ENCODE data around the gene OR2T33. TPM values are rescaled to one million over a fixed set of nuclear protein-coding genes. Genes with fewer than 3 reads are reported as not detected.
"Not testable (repeated sequence)": the region's sequence is repeated elsewhere in the genome, so short reads cannot be mapped to it uniquely, and the experiment has no call there.

The OR2T33 gene, protein sequence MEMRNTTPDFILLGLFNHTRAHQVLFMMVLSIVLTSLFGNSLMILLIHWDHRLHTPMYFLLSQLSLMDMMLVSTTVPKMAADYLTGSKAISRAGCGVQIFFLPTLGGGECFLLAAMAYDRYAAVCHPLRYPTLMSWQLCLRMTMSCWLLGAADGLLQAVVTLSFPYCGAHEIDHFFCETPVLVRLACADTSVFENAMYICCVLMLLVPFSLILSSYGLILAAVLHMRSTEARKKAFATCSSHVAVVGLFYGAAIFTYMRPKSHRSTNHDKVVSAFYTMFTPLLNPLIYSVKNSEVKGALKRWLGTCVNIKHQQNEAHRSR
- 1 to 10 TPM in 1 of 8 experiments, under 1 TPM in 5, not detected in 2; 0.14 to 1.0 (median 0.28) TPM for total RNA-seq

DNA sequence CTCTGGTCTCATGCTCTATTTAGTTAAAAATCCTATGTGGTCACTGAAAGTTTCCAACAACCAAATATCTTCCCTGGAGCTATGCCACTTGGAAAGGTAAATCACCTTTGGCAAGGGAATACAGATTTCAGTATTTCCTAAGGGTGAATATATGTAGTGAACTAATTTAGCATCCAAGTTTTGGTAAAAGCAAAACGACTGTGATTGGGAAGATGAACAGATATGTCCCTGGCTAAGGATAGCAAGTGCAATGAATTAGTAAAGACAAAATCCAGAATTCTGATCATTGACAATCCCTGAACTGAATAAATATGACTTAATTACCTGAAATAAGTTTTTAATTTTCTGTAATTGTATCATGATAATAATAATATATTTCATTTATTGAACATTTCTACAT lies at the start of gene OR2T33:
Gene OR2T33 (minus strand): TSS at position 101 of the 400 bp plus-strand sequence. CDS start 4,162 bp downstream, outside the sequence.
- whole genome bisulfite sequencing, 10 experiments = 0 to 30% (median 18%) methylated on average over 1 of the region's 1 CpG; no CpG with 5 or more reads in 2 of the 10 experiments
- H3K27ac ChIP-seq = no peak within 1 kb of the TSS
- ATAC-seq (replicated peaks in 6 of 8) = no peak
- in situ Hi-C loops (cut with MboI; ENCODE audit: low pct_unique_long_range_greater_than_20kb in 2 of 9, low sequenced_read_pairs in 9 of 9, unreplicated experiment in 9 of 9) = no loop called here
- no peak within 1 kb of the TSS for H3K4me3 ChIP-seq
- H3K4me1 ChIP-seq (replicated peaks in 1 of 2) = no peaks in the 10 kb centered on the region

DNA sequence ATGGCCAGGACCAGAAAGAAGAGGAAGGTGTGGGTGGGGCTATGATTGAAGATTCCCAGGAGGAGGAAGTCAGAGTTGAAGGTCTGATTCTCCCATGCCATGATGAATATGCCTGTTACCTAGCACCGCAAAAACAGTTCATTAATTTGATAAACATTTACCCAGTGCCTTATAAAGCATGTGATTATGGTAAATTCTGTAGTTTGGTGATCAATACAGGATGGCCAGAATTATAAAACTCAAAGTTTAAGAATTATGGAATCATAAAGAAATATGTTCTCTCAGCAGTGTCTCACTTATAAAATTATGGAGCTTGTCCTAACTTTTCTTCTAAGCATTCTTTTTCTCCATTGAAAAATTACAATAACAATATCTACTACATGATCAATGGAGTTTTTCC lies 46.7 kb upstream of the OR2T33 start, which contains the start of gene OR2M7:
Gene OR2M7 (minus strand): TSS at position 101 of the 400 bp plus-strand sequence. CDS start 0 bp downstream, at position 101.
- WGBS, 10 experiments = 0 to 89% (median 52%) methylated on average over 1 of the region's 1 CpG; no CpG with 5 or more reads in 4 of the 10 experiments
- in situ Hi-C loops (cut with MboI; ENCODE audit: low pct_unique_long_range_greater_than_20kb in 2 of 9, low sequenced_read_pairs in 9 of 9, unreplicated experiment in 9 of 9) = no loop called here
- H3K4me3 ChIP-seq = no peak within 1 kb of the TSS
- no peak within 1 kb of the TSS for H3K27ac ChIP-seq
- H3K4me1 ChIP-seq (replicated peaks in 1 of 2) = no peaks in the 10 kb centered on the region
- no peak for ATAC-seq (replicated peaks in 6 of 8)

DNA sequence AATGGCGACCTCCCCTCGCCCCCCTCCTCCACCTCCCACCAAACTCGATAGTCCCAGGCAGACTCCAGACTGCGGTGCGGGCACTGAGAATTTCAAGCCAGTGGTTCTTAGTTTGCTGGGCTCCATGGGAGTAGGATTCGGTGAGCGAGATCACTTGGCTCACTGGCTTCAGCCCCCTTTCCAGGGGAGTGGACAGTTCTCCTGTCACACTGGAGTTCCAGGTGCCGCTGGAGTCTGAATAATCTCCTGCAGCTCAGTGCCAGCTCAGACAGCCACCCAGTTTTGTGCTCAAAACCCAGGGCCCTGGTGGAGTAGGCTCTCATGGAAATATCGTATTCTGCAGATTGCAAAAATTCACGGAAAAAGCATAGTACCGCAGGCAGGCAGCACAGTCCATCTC lies 39.0 kb upstream of the OR2T33 start:
- Histone ChIP-seq H3K4me1 (replicated peaks in 1 of 2) (no peaks in the 10 kb centered on the region), H3K4me3 (no peak overlapping the region), H3K27ac (no peak overlapping the region)
- in situ Hi-C loops (cut with MboI; ENCODE audit: low pct_unique_long_range_greater_than_20kb in 2 of 9, low sequenced_read_pairs in 9 of 9, unreplicated experiment in 9 of 9) = no loop called here
- ATAC-seq (replicated peaks in 6 of 8) = no peak
- 0 to 76% (median 66%) methylated on average over 1 to 9 of the region's 11 CpGs; no CpG with 5 or more reads in 4 of the 10 experiments for WGBS, 10 experiments

DNA sequence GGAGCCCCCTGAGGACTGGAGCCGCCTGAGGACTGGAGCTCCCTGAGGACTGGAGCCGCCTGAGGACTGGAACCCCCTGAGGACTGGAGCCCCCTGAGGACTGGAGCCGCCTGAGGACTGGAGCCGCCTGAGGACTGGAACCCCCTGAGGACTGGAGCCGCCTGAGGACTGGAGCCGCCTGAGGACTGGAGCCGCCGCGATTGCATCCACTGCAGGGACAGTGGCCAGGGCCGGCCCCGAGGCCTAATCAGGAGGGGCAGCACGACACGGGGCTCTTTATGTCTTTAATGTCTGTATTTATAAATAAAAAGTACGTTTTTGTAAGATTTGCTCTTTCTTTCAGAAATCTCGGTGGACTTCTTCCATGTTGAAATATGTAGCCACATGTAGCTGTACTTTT lies 29.0 kb upstream of the OR2T33 start:
- H3K4me3 ChIP-seq; in situ Hi-C loops (cut with MboI; ENCODE audit: low pct_unique_long_range_greater_than_20kb in 2 of 9, low sequenced_read_pairs in 9 of 9, unreplicated experiment in 9 of 9); H3K4me1 ChIP-seq (replicated peaks in 1 of 2); H3K27ac ChIP-seq; ATAC-seq (replicated peaks in 6 of 8): not testable (repeated sequence)
- WGBS, 10 experiments = 22 to 72% (median 54%) methylated on average over 2 to 9 of the region's 15 CpGs

DNA sequence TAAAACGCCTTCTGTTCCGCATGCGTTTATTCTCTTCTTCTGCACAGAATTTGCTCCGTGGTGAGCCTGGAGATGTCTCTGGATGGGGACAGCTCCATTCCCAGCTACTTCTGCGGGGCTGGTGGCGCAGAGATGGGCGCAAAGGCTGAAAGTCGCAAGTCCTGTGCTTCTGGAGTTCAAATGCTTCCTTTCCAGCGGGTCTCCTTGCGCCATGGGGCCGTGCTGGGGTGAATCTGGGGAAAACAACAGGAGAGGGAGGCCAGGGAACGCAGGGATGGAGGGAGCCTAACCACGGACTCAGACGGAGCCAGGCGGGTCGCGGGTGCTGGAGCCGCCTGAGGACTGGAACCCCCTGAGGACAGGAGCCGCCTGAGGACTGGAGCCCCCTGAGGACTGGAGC lies 28.3 kb upstream of the OR2T33 start:
- no peak overlapping the region for H3K27ac ChIP-seq
- in situ Hi-C loops (cut with MboI; ENCODE audit: low pct_unique_long_range_greater_than_20kb in 2 of 9, low sequenced_read_pairs in 9 of 9, unreplicated experiment in 9 of 9) = no loop called here
- 0 to 77% (median 66%) methylated on average over 1 to 14 of the region's 19 CpGs; no CpG with 5 or more reads in 3 of the 10 experiments for WGBS, 10 experiments
- no peaks in the 10 kb centered on the region for H3K4me1 ChIP-seq (replicated peaks in 1 of 2)
- no peak overlapping the region for H3K4me3 ChIP-seq
- no peak for ATAC-seq (replicated peaks in 6 of 8)

DNA sequence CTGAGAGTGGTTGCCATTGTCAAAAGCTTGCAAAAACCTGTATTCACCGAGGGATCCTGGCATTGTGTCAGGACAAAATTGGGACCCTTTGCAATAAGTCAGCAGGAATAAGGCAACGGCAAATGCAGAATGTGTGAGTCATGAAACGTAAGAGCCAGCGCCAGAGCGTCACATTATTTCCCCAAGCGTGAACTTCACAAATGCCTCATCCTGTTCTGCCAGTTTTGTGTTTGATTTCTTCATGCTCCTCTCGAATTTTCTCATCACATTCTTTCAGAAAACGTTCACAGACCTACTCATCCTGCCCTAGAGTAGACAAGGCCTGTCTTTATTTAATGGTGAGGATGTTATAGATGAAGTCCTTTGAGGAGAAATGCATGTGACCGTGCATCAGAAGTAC lies 27.9 kb upstream of the OR2T33 start:
- in situ Hi-C loops (cut with MboI; ENCODE audit: low pct_unique_long_range_greater_than_20kb in 2 of 9, low sequenced_read_pairs in 9 of 9, unreplicated experiment in 9 of 9); H3K4me1 ChIP-seq (replicated peaks in 1 of 2); H3K4me3 ChIP-seq; H3K27ac ChIP-seq; ATAC-seq (replicated peaks in 6 of 8): not testable (repeated sequence)
- WGBS, 10 experiments = 7 to 100% (median 88%) methylated on average over 1 to 3 of the region's 9 CpGs; no CpG with 5 or more reads in 5 of the 10 experiments

DNA sequence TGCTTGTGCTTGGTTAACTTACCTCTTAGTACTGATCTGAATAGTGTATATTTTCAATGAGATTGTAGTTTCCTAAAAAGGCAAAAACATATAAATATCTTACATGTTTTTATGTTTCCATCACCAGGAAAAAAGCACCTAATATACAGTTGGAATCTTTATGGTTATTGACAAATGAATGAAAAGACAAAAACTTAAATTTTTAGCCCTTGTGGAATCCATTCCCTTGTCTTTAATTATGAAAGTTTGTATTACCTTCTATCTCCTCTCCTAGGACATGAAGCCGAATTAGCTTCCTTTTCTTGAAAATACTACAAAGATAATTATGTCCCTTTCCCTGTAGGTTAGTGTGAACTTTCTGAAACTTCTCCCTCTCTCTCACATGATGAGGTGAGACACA lies 25.5 kb upstream of the OR2T33 start, which contains the start of gene OR2T12:
Gene OR2T12 (minus strand): TSS at position 101 of the 400 bp plus-strand sequence. CDS start 7,846 bp downstream, outside the sequence.
- in situ Hi-C loops (cut with MboI; ENCODE audit: low pct_unique_long_range_greater_than_20kb in 2 of 9, low sequenced_read_pairs in 9 of 9, unreplicated experiment in 9 of 9) = no loop called here
- no peak for ATAC-seq (replicated peaks in 6 of 8)

DNA sequence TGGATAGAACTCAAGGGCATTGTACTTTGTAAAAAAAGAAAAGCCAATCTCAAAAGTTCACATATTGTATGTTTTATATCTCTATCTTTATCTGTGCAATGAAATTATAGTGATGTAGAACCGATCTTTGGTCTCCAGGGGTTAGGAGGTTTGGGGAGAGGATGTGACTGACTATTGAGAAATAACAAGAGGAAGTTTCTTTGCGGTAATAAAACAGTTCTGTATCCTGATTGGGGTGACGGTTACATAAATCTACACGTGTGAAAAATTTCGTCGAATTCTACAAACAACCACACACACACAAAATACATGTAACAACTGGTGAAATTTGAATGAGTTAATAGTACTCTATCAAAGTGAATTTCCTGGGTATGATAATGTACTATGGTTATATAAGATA lies 10.6 kb upstream of the OR2T33 start:
- no peaks in the 10 kb centered on the region for H3K4me1 ChIP-seq (replicated peaks in 1 of 2)
- WGBS, 10 experiments = 0 to 54% (median 37%) methylated on average over 2 to 6 of the region's 6 CpGs
- no peak for ATAC-seq (replicated peaks in 6 of 8)
- in situ Hi-C loops (cut with MboI; ENCODE audit: low pct_unique_long_range_greater_than_20kb in 2 of 9, low sequenced_read_pairs in 9 of 9, unreplicated experiment in 9 of 9) = no loop called here
- H3K4me3 ChIP-seq = no peak overlapping the region
- H3K27ac ChIP-seq = no peak overlapping the region

More for the DNA sequence above, 25.5 kb upstream of the OR2T33 start, which contains the start of gene OR2T12:
- H3K4me1 ChIP-seq (replicated peaks in 1 of 2) = no peaks in the 10 kb centered on the region
- WGBS, 10 experiments = 7 to 64% (median 44%) methylated on average over 1 of the region's 1 CpG
- no peak within 1 kb of the TSS for H3K27ac ChIP-seq
- H3K4me3 ChIP-seq = no peak within 1 kb of the TSS

DNA sequence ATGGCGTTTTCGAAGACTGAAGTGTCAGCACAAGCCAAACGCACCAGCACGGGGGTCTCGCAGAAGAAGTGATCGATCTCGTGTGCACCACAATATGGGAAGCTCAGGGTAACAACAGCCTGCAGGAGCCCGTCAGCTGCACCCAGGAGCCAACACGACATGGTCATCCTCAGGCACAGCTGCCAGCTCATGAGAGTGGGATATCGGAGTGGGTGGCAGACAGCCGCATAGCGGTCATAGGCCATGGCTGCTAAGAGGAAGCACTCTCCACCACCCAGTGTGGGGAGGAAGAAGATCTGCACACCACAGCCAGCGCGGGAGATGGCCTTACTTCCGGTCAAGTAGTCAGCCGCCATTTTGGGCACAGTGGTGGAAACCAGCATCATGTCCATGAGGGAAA lies 4.6 kb downstream of the OR2T33 start:
- H3K4me3 ChIP-seq; ATAC-seq (replicated peaks in 6 of 8); in situ Hi-C loops (cut with MboI; ENCODE audit: low pct_unique_long_range_greater_than_20kb in 2 of 9, low sequenced_read_pairs in 9 of 9, unreplicated experiment in 9 of 9); H3K4me1 ChIP-seq (replicated peaks in 1 of 2); H3K27ac ChIP-seq: not testable (repeated sequence)
- WGBS, 10 experiments = no CpG with 5 or more reads among the region's 16 CpGs

DNA sequence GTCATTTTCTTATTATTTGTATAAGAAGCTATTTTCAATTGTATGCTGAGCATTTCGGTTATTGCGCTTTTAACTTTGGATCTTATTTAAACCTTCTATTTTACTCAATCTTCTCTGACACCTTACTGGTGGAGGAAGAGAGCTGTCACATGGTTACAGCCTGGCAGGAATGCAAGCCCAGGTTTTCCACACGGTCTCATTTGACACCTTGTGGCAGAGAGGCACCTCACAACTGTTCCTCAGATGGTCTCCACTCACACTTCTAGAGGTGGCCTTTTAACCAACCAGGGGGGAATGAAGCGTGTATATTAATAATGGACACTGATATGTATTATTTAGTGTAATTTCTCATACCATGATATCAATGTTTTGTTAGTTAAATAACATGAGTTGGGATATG lies 9.6 kb downstream of the OR2T33 start:
- Histone ChIP-seq H3K4me3 (no peak overlapping the region), H3K4me1 (replicated peaks in 1 of 2) (no peaks in the 10 kb centered on the region), H3K27ac (no peak overlapping the region)
- 0 to 88% (median 64%) methylated on average over 2 to 4 of the region's 4 CpGs; no CpG with 5 or more reads in 1 of the 10 experiments for WGBS, 10 experiments
- in situ Hi-C loops (cut with MboI; ENCODE audit: low pct_unique_long_range_greater_than_20kb in 2 of 9, low sequenced_read_pairs in 9 of 9, unreplicated experiment in 9 of 9) = no loop called here
- ATAC-seq (replicated peaks in 6 of 8) = no peak

DNA sequence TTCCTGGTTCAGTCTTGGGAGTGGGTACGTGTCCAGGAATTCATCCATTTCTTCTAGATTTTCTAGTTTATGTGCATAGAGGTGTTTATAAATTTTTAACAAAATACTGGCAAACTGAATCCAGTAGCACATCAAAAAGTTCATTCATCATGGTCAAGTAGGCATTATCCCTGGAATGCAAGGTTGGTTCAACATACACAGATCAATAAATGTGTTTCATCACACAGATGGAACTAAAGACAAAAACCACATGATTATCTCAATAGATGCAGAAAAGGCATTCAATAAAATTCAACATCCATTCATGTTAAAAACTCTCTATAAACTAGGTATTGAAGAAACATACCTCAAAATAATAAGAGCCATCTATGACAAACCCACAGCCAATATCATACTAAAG lies 18.5 kb downstream of the OR2T33 start:
- H3K4me3 ChIP-seq; H3K4me1 ChIP-seq (replicated peaks in 1 of 2); ATAC-seq (replicated peaks in 6 of 8); in situ Hi-C loops (cut with MboI; ENCODE audit: low pct_unique_long_range_greater_than_20kb in 2 of 9, low sequenced_read_pairs in 9 of 9, unreplicated experiment in 9 of 9); H3K27ac ChIP-seq: not testable (repeated sequence)
- WGBS, 10 experiments = 0 to 71% (median 22%) methylated on average over 1 of the region's 1 CpG; no CpG with 5 or more reads in 2 of the 10 experiments

DNA sequence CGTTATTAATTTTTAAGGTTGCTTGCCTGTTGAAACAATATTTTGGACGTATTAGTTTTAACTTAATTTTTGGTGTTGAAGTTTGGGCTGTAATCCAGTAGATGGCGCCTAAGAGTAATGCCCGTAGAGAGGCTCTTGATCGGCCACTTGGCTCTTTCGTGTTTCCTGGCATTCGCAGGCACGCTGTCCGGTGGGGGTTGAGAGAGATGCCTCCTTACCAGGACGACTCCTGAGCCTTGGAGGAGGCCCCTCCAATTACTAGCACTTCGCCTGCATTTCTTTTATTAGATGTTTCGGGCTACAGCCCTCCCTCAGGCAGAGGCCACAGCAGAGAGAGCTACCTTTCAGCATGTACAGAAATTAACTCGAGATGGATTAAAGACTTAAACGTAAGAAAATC lies 34.6 kb downstream of the OR2T33 start:
- no peak overlapping the region for H3K27ac ChIP-seq

DNA sequence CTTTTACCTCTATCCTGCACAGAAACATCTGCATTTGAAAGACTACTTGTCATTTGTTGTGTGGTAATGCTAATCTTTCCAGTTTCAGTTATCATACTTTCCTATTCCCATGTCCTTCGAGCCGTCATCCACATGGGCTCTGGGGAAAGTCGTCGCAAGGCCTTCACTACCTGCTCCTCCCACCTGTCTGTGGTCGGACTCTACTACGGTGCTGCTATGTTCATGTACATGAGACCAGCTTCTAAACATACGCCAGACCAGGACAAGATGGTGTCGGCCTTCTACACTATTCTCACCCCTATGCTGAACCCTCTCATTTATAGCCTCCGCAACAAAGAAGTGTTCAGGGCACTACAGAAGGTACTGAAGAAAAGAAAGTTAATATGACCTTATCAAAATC lies 38.3 kb downstream of the OR2T33 start:
- Histone ChIP-seq H3K27ac (no peak overlapping the region), H3K4me1 (replicated peaks in 1 of 2) (no peaks in the 10 kb centered on the region), H3K4me3 (no peak overlapping the region)
- ATAC-seq (replicated peaks in 6 of 8) = no peak
- in situ Hi-C loops (cut with MboI; ENCODE audit: low pct_unique_long_range_greater_than_20kb in 2 of 9, low sequenced_read_pairs in 9 of 9, unreplicated experiment in 9 of 9) = no loop called here
- 0 to 82% (median 65%) methylated on average over 1 to 9 of the region's 9 CpGs; no CpG with 5 or more reads in 1 of the 10 experiments for WGBS, 10 experiments

More for the DNA sequence above, 34.6 kb downstream of the OR2T33 start:
- in situ Hi-C loops (cut with MboI; ENCODE audit: low pct_unique_long_range_greater_than_20kb in 2 of 9, low sequenced_read_pairs in 9 of 9, unreplicated experiment in 9 of 9) = no loop called here
- peak in 3 of 8 experiments; percentile 36 to 78 (median 56) for ATAC-seq (replicated peaks in 6 of 8)
- no peaks in the 10 kb centered on the region for H3K4me1 ChIP-seq (replicated peaks in 1 of 2)
- WGBS, 10 experiments = 0 to 39% (median 15%) methylated on average over 4 to 14 of the region's 14 CpGs; no CpG with 5 or more reads in 1 of the 10 experiments
- no peak overlapping the region for H3K4me3 ChIP-seq
